SKM-1 (cell line): ENCODE results near the gene NANOS2.

Source experiments
- DNase-seq: peaks from one replicate; lab custom pipeline; 2025; ENCODE audit not compliant: unreplicated experiment; lab: John Stamatoyannopoulos, UW

The NANOS2 gene

DNA sequence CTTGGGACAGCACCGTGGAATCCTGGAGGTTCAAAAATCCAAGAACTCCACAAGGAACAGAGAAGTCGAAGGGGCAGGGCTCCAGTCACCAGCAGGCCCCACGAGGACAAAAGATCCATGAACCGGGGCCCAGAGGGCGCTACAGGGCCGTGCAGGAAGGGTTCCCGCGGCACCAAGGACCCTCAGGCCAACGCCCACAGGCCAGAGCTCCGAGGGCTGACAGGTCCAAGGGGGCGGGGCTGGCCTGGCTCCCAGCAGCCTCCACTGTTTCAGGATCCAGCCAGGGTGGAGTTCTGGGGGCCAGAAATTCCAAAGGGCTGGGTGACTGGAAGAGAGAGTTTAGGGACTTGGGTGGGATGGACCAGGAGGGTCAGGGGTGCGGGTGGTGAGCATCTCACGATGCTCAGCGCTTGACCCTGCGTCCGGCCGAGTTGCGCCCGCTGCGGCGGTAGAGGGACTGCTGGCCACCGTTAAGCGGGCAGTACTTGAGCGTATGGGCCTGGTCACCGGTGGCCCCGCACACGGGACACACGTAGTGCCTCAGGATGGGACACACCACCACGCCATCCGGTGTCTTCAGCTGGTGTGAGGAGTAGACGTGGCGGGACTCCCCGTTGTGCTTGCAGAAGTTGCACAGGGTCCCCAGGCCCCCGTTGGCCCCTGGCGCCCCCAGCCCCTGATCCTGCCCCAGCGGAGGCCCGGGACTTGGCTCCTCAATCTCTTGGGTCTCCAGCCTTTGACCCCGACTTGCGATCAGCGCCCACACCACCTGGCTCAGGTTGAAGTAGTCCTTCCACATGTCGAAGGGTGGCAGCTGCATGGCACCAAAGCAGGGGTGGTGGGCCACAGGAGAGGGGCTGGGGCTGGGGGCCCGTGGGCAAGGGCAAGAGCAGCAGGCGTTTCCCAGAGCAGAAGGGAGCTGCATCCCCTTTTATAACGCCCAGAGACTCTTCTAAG lies at the start of gene NANOS2:
TSS of gene NANOS2 (minus strand) at position 905 of the 957 bp plus-strand sequence. CDS start at position 820, 85 bp downstream.
- DNase-seq: no peak

DNA sequence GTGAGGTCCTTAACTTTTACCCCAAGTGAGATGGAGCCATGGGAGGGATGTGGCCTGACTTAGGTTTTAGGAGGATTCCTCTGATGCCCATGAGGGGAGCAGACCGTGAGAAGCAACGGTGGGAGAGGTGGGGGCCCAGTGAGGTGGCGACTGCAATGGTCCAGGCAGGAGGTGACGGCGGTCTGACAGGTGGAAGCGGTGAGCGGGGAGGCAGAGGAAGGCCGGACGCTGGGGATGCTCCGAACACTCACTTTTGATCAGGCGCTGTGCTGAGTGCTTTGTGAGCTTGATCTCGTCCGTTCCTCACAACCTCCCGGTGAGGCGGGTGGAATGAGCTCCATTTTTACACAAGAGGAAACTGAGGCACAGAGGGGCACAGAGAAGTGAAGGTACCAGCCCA lies 47.4 kb upstream of the NANOS2 start:
- DNase-seq: no peak

DNA sequence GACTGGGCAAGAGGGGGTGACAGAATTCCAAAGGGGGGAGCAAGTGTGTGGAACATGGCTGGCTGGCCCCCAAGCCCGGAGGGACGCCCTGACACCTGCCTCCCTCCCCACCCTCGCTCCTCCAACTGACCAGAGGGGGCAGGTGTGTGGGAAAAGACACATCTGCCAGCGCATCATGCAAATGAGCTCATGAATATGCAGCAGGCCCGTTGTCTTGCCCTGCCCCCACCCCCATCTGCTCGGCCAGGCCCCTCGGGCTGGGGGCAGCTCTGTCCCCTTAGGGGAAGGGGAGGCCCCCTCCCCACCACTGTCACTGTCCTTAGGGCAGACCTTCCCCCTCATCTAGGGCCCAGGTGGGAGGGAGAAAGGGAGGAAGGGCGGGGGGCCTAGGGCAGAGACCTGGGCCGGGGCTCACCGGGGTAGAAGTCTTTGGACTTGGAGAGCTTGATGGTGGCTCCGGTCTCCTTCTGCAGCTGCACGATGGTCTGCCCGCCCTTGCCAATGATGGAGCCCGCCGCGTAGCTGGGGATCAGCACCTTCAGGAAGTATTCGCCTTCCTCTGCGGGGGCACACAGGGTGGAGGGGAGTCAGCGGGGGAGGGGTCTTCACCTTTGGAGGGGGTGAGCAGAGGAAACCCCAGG lies 46.1 kb upstream of the NANOS2 start:
- DNase-seq: no peak

DNA sequence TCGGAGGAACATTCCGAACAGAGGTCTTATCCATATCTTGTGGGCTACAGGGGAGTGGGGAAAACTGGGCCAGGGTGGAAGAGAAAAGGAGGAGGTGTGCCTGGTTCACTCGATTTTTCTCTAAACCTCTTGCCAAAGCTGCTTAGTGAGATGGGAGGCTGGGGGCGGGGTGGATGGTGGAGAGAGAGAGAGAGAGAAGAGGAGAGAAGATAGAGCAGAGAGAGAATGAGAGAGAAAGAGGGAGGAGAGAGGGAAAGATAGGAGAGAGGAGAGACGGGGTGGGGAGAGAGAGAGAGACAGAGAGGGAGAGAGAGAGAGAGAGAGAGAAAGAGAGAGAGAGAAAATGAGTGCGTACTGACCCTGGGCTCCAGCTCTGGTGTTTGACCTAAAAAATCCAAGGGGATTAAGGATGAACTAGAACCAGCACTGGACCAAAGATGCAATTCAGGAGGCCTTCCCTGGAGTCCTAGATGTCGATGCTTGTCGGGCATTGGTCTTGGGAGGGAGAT lies 45.0 kb upstream of the NANOS2 start:
- DNase-seq: no peak

DNA sequence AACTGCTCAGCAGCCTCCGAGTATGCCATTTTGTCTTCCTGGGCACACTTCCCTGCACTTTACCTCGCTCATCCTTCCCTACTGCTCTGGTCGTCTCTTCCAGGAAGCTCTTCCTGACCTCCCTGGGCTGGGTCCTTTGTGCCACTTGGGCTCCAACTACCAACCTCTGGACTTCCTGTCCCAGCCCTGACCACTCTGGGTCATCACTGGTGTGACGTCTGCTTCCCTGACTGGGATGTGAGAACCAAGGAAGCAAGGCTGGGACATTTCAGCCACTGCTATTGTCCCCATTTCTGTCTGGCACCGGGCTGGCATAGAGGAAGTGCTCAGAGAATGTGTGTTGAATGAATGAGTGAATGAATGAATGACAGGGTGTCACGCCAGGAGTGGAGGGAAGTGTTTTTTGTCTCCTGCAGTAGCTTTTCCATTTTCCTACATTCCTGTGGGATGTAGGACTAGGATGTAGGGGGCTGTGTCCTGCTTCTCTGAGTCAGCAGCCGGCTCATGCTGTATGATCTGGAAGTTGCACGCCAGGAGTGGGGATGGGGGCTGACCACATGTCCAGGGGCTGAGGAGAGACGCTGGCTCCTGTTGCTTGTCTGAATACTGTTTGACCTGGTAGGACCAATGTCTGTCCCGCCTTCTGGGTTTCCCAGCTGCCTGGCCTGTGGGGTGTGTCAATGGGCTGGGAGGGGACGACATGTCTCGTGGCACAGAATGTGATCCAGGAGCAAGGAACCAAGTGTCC lies 44.4 kb upstream of the NANOS2 start:
- DNase-seq: no peak

DNA sequence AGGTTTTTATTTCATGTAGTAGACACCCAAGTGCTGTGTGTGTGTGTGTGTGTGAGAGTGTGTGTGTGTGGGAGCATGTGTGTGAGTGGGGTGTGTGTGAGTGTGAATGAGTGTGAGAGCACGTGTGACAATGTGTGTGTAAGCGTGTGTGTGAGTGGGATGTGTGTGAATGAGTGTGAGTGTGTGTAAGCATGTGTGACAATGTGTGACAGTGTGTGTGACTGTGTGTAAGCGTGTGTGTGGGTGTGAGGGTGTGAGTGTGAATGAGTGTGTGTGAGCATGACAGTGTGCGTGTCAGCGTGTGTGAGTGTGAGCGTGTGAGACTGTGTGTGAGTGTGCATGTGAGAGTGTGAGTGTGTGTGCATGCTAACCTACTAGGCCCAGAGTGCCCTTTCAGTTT lies 43.7 kb upstream of the NANOS2 start:
- DNase-seq: no peak

DNA sequence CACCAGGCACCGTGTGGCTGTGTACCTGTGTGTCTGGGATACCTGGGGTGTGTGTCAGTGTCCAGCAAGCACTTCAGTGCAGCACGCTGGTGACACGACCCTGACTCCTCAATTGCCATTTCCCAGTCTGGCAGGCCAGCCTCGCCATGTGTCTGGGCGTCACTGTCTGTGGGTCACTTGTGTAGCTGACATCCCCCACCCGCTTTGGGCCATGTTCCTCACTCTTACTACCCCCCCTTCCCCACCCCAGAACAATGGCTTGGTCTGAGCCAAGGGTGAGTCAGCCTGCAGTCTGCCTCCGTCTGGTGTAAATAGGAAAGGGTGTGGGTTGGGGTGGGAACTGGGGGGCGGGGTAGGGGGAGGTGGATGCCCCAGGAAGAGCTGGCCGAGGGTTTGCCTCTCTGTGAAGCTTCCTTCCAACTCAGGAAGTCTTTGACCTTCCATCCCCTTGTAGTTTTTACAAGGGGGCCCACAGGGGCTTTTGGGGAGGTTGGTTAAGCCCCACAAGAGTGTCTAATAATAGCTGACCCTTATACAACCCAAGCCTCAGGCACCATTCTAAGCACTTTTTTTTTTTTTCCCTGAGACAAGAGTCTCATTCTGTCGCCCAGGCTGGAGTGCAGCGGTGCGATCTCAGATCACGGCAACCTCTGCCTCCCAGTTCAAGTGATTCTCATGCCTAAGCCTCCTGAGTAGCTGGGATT lies 41.5 kb upstream of the NANOS2 start:
- DNase-seq: no peak

DNA sequence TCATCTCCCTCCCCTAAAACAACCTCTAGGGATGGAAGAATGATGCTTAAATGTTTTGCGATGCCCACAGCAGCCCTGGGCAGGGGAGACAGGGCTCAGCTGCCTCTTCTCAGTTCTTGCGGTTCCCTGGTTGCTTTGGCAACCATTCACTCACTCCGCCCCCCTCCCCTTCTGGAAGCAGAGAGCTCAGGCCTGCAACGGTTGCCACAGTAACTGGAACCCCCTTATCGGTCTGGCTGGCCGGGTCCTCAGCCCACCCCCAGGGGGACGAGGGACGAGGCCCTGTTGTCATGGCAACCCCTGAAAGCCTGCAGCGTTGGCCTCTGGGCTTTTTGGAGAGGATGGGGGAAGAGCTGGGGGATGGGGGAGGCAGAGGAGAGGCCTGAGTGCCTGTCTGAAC lies 39.6 kb upstream of the NANOS2 start:
- no peak for DNase-seq

DNA sequence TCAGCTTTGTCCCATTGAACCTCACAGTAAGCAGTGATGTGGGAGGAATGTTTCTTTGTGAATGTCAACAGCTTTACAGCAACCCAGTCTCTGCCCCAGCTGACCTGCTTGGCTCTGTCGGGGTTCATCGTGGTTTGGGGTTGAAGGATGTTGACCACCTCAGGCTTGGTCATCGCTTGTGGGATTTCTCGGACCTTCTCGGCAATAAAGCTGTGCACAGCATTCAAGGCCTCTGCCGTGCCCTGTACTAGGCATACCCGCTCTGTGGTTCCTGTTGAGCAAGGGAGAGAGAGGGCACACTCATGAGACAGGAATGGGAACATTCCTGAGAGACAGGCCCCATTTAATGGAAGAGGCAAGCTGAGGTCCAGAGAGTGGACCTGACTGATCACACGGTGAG lies 39.1 kb upstream of the NANOS2 start:
- no peak for DNase-seq

DNA sequence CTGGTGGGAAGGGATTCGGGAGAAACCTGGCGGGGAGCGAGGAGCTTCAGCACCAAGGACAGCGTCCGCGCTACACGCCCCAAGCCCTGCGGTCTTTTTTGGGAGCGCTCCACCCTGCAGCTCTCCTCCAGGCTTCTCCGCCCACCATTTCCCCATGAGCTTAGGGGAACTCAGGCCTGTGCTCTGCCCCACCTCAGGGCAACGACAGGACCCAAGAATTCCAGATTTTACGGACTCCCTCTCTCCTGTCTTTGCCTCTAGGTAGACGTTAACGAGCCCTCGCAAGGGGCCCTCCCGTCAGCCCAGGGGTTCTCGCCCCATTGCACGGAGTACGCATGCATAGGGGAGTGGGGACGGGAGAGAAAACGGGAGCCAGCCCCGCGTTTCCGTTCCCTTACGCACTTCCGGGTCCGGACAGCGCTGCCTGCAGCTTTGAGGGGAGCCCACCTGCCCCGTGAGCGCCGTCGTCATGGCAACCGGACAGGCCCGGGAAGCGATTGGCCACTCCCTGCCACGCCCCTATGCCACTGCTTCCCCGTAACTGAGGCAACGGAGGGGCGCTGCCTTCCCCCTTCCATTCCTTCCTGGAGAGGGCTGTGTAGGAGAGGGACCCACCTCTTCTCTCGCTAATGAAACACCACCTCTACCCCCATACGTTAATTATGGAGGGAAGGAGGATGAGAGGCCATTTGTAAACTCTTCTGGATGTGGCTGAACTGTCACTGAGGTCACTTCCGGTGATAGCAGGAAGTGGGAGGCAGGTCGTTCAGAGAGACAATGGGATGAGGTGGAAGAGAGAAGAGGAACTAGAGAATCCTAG lies 38.3 kb upstream of the NANOS2 start:
- no peak for DNase-seq

DNA sequence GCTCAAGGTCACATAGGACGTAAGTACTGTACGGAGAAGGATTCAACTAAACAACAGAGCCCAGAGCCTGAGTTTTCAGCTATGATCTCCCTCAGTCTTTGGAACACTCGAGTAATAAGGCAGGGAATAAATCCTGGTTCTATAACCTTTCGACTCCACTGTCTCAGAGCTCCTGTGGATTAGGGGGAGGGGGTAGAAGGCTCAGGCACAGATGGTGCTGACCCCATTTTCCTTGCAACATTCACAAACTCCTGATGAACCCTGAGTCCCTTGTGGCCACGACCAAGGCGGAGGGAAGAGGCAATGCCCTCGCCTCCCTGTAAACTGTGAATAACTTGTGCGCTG lies 37.7 kb upstream of the NANOS2 start:
- no peak for DNase-seq

DNA sequence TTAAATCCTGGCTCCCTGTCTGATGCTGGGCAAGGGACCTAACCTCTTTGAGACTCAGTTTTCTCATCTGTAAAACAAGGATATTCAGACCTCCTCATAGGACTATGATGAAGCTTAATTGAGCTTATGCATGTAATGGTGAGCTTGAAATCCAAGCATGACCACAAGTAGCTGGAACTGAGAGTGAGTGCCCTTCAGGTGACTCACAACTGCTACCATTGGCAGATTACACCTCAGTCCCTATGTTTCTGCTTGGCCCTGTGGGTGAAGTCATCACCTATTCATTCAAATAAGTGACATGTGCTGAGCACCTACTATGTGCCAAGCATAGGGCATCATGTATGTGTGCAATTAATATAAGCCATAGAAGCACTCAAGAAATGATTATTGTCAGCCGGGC lies 33.3 kb upstream of the NANOS2 start:
- no peak for DNase-seq

DNA sequence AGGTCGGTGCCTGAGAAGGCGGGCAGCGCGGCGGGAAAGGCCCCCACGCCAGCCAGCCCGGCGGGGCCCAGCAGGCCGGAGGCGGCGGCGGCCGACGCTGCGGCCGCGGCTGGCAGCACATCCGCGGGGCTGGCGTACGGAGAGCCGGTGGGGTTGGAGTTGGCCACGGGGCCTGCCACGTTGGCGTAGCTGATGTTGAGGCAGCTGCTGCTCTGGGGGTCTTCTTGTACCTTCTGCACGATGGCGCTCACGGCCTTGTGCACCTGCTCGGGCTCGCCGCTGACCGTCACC lies 25.9 kb upstream of the NANOS2 start:
- DNase-seq: no peak

DNA sequence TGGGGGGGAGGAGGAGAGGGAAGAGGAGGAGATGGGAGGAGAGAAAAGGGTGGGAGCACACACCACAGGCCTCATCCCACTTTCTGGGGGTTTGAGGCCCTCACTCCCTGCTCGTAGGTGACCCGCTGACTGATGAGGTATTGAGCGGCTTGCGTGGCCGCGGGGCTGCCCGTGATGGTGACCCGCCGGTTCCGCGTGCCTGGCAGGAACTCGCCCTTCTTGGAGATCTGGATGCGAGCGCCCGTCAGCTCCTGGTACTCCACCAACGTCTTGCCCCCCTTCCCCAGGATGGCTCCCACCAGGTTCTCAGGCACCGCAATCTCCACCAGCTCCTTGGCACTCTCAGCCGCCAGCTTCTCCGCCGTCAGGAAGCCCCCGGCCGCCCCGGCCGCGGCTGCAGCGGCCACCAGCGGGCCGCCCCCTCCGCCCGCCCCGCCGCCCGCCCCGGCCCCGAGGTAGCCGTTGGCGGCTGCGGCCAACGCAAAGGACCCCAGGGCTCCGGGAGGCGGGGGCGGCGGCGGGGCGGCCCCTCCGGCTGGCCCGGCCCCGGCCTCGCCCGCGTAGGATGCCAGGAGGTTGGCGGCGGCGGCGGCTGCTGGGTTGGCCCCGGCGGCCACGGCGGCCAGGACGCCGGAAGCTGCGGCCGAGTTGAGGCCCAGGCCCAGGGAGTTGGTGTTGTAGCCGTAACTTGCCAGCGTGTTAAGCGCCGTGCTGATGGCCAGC lies 25.4 kb upstream of the NANOS2 start:
- no peak for DNase-seq

DNA sequence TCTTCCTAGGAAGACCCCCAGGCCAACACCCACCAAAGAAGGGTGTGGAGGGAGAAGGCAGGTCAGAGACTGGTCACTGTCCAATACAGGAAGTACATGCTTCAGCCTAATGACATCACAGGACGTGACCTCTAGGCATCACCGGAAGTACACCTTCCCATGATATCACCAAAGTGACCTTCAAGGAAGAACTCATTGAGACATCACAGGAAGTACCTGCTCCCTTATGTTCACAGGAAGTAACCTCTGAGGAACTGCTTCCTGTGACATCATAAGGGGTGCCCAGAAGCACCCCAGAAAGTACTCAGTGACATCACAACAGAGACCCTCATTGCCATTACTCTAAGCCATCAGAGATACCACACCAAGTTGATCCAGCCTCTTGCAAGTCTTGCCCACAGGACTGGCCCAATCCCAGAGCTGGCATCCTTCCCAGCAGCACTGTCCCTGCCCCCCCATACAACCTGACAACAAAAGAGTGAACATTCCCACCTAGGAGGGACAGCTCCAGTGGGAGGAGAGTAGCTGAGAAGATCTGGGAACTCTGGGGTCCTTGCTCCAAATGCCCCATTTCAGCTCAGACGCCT lies 24.2 kb upstream of the NANOS2 start:
- no peak for DNase-seq

DNA sequence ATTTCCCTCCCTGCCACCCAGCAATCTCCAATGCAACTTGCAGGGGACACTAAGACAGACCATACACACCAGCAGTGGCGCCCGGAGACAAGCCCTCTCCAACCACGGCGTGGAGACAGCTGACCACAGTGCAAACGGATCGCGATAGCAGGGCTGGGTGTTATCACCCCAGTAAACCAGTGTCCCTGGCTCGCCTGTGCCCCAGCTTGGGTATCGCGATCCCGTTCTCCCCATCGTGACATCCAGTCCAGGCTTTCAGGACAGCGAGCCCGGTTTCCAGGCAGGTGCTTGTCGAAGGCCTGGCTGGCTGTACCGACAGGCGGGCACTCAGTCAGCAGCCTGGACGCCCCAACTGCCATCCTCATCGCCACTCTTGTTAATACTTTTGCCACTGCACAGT lies 20.7 kb upstream of the NANOS2 start:
- no peak for DNase-seq

DNA sequence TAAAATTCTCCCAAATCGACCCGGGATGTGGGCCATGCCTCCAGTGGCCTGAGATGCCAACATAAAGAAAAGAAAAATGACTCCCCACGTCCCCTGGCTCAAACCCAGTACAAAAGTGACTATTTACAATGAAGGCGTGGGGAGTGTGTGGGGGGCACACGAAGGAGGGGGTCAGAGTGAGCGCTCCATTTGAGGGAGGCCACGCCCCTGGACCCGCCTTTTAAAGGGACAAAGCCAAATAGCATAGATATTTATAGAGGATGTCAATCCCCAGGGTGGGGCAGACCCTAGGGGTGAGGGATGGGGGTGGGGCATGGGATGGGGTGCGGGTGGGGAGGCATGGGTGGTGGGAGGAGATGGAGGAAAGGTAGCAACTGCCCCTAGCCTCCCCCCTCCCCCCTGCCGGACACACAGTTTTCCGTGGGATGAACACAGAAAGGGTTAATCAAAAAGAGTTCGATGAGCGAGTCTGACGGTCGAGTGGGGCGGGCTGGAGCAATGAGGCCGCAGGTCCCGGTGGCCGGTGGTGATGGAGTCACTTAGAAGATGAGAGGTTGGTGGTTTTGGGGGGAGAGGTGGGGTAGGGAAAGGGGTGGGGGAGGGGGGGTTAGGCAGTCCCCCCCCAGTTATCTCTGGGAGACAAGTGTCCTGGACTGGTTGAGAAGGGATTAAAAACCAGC lies 20.1 kb upstream of the NANOS2 start:
- DNase-seq: no peak

DNA sequence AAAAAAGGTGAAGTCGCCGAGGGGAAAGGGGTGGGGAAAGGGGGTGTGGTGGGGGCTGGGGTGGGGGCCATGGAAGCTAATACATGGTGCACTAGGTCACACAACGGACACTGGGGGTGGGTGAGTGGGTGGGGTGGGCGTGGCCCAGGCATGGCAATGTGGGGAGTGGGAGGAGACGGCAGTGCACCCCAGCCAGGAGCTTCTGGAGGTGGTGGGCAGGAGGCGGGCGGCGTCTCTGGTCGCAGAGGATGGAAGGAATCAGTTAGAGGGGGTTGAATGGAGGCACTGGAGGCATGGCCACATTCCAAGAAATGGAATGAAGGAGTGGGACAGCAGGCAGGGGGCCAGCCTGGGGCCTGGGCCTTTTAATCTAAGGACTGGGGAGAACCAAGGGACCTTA lies 19.2 kb upstream of the NANOS2 start:
- no peak for DNase-seq

DNA sequence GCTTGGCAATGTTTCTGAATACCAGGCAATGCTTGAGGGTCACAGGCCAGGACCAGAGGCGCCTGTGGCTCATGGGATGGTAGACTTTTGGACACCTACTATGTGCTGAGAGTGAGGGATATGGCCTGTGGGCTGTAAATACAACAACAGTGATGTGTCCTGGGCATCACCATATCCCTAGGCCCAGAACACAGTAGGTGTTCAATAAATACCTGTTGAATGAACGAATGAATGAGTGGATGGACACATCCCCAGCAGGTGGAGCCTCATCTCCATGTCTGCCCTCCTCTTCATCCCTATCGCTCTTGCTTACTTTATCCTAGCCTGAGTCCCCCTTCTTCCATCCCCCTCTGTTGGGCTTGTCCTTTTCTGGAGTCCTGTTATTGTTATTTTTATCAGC lies 16.5 kb upstream of the NANOS2 start:
- DNase-seq: no peak
